ENCODE data around the gene FAM136A. TPM values are rescaled to one million over a fixed set of nuclear protein-coding genes. Genes with fewer than 3 reads are reported as not detected.

FAM136A gene
- total and polyA plus RNA-seq, 2 of the 4 experiments (the other 2 are of a cell fraction) = 19.9 to 28.1 TPM

- Histone ChIP-seq H3K18ac (ENCODE audit: low read depth, low read length) (no peak overlapping the region), H4K8ac (ENCODE audit: low read depth in 2 of 2, low read length in 2 of 2) (no peak overlapping the region), H3K4me2 (ENCODE audit: low read depth, low read length) (no peak overlapping the region), H2AK5ac (ENCODE audit: low read depth, low read length) (no peak overlapping the region), H3K23ac (ENCODE audit: low read depth, low read length) (no peak overlapping the region), H3K4me3 (ENCODE audit: insufficient read depth, low read depth, low read length) (no peak overlapping the region), H3K27me3 (ENCODE audit: control insufficient read depth, insufficient read depth, low read length) (no peaks in the 10 kb centered on the region), H3K9ac (ENCODE audit: low read depth, low read length) (no peak overlapping the region), H2AFZ (replicated peaks; ENCODE audit: low read length, poor library complexity) (no peak overlapping the region), H4K20me1 (ENCODE audit: insufficient read depth, low read length) (peaks cover 16% of the 10 kb centered on the region), H2BK20ac (ENCODE audit: low read depth, low read length) (no peak overlapping the region), H4K91ac (ENCODE audit: insufficient read depth, low read depth, low read length) (no peak overlapping the region), H3K9me3 (ENCODE audit: control insufficient read depth, insufficient read depth, low read length) (no peaks in the 10 kb centered on the region), H3K79me1 (ENCODE audit: low read depth in 1 of 2, low read length in 2 of 2) (peaks cover 3 to 5% of the 10 kb centered on the region in 2 experiments; a peak in 1 of 4 replicates), H3K4me1 (ENCODE audit: control insufficient read depth, insufficient read depth, low read length) (no peaks in the 10 kb centered on the region), H2BK120ac (ENCODE audit: low read depth, low read length) (no peak overlapping the region), H3K14ac (replicated peaks; ENCODE audit: low read depth, low read length) (no peak overlapping the region), H2BK5ac (ENCODE audit: low read depth, low read length, poor library complexity, severe bottlenecking) (no peak overlapping the region), H2AK9ac (replicated peaks; ENCODE audit: low read depth, low read length, poor library complexity) (no peak overlapping the region), H3K36me3 (ENCODE audit: control insufficient read depth, insufficient read depth, low read length) (no peaks in the 10 kb centered on the region), H3K56ac (ENCODE audit: extremely low read depth, insufficient read depth, low read length) (no peak overlapping the region), H3K9me1 (ENCODE audit: insufficient read depth, low read length) (no peaks in the 10 kb centered on the region), H3K27ac (ENCODE audit: insufficient read depth, low read length) (no peak overlapping the region), H3K4ac (ENCODE audit: low read depth, low read length) (no peak overlapping the region), H2BK15ac (ENCODE audit: low read depth, low read length) (no peak overlapping the region), H4K5ac (ENCODE audit: low read depth, low read length) (no peak overlapping the region)
- ChIA-PET POLR2A (ENCODE audit: unreplicated experiment) (no interaction called here), CTCF (no interaction called here)
- intact Hi-C loops (cut with micrococcal nuclease) (no loop called here), dilution Hi-C loops (cut with HindIII; ENCODE audit: low sequenced_read_pairs, unreplicated experiment) (no loop called here), in situ Hi-C loops (cut with MboI; ENCODE audit: low sequenced_read_pairs) (no loop called here)
- DNase-seq (no peak), ATAC-seq (ENCODE audit: low read depth) (no peak)
- TF ChIP-seq, protein P1, sequence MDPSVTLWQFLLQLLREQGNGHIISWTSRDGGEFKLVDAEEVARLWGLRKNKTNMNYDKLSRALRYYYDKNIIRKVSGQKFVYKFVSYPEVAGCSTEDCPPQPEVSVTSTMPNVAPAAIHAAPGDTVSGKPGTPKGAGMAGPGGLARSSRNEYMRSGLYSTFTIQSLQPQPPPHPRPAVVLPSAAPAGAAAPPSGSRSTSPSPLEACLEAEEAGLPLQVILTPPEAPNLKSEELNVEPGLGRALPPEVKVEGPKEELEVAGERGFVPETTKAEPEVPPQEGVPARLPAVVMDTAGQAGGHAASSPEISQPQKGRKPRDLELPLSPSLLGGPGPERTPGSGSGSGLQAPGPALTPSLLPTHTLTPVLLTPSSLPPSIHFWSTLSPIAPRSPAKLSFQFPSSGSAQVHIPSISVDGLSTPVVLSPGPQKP (IDR thresholded peaks at IDR 0.05; ENCODE audit: borderline replicate concordance, low read depth, low read length) = no peak
- TF ChIP-seq POLR2A (IDR thresholded peaks at IDR 0.05; ENCODE audit: low read depth, low read length) (no peak), MXI1 (IDR thresholded peaks at IDR 0.05; ENCODE audit: borderline replicate concordance, low read depth, low read length) (no peak), CHD1 (IDR thresholded peaks at IDR 0.05; ENCODE audit: low read depth, low read length) (no peak), RCOR1 (IDR thresholded peaks at IDR 0.05; ENCODE audit: insufficient replicate concordance, low read length) (no peak), SMC3 (IDR thresholded peaks at IDR 0.05; ENCODE audit: low read depth, low read length) (no peak), FOS (IDR thresholded peaks at IDR 0.05; ENCODE audit: low read depth, low read length) (no peak), RAD21 (IDR thresholded peaks at IDR 0.05; ENCODE audit: low read length) (no peak)
- TF ChIP-seq, protein P2, sequence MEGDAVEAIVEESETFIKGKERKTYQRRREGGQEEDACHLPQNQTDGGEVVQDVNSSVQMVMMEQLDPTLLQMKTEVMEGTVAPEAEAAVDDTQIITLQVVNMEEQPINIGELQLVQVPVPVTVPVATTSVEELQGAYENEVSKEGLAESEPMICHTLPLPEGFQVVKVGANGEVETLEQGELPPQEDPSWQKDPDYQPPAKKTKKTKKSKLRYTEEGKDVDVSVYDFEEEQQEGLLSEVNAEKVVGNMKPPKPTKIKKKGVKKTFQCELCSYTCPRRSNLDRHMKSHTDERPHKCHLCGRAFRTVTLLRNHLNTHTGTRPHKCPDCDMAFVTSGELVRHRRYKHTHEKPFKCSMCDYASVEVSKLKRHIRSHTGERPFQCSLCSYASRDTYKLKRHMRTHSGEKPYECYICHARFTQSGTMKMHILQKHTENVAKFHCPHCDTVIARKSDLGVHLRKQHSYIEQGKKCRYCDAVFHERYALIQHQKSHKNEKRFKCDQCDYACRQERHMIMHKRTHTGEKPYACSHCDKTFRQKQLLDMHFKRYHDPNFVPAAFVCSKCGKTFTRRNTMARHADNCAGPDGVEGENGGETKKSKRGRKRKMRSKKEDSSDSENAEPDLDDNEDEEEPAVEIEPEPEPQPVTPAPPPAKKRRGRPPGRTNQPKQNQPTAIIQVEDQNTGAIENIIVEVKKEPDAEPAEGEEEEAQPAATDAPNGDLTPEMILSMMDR (conservative IDR thresholded peaks at IDR 0.05; ENCODE audit: low read depth, low read length) = no peak
- TF ChIP-seq, protein P3, sequence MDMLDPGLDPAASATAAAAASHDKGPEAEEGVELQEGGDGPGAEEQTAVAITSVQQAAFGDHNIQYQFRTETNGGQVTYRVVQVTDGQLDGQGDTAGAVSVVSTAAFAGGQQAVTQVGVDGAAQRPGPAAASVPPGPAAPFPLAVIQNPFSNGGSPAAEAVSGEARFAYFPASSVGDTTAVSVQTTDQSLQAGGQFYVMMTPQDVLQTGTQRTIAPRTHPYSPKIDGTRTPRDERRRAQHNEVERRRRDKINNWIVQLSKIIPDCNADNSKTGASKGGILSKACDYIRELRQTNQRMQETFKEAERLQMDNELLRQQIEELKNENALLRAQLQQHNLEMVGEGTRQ (IDR thresholded peaks at IDR 0.05; ENCODE audit: low read depth, low read length) = no peak
- no TSS peak for BruUV-seq (replicated peaks)
- WGBS, 2 experiments (ENCODE audit: extremely low coverage in 2 of 2, insufficient read length in 1 of 2) = no CpG with 5 or more reads among the region's 16 CpGs
These were observed 51.4 kb downstream of the FAM136A start for GRCh38 chr2:70250434-70250833.

Data from IMR-90 (cell line).